SK-N-MC (cell line): Measurements from ENCODE around the gene NUAK1.

Source experiments
- EZH2 ChIP-seq: fragments of 200-600 bp; sonication (generic); IDR thresholded peaks from one replicate; pipeline ENCODE4 v1.6.1; 2017; ENCODE audit warnings: antibody characterized with exemption
- FOXP2 ChIP-seq: optimal IDR thresholded peaks from 2 replicates; pipeline ENCODE3; 2011; ENCODE audit warnings: mild to moderate bottlenecking, moderate library complexity; ENCODE audit not compliant: insufficient read depth; ENCODE audit errors: extremely low read length, control extremely low read depth
- POLR2AphosphoS5 ChIP-seq: IDR thresholded peaks from 2 replicates; pipeline ENCODE4 v1.6.1; 2012; ENCODE audit warnings: mild to moderate bottlenecking, low read depth, low read length, borderline replicate concordance

DNA sequence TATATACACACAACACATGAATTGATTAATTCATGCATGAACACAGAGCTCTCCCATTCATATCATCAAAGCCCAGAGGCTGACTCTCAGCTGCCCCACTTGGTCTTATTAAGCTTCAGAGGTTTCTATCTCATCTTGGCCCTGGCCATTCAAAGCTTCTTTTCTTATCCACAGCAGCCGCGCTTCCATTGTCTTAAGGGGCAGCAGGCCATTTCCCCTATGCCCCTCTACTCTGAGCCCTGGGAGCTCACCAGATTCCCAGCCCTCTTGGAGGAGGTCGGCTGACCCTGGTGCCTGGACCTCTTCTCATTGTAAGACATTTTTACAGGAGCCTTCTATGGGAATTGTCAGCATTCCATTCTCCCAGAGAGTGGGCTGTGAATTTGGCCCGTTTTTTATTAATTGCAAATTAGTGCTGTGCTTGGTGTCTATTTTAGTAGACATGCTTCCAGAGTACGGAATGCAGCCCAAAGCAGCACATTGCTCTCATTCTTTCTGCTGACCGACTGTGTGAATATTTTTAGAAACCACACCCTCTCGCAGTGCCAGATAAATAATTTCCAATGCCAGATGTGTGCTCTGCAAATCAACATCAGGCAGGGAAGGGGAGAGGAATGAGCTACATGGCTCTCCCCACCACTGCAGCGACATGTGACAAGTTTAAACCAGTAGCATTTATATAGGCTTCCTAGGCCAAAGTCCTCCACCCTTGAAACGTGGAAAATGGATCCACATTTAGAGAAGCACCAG lies 58.5 kb downstream of the NUAK1 start:
- TF ChIP-seq EZH2 (no peak), POLR2AphosphoS5 (no peak), FOXP2 (no peak)
